Keratinocyte (primary cell): ENCODE measurements around the gene SCP2. TPM values are rescaled to one million over a fixed set of nuclear protein-coding genes. Genes with fewer than 3 reads are reported as not detected.
A peak's percentile ranks its signal among the peaks of the same experiment; 100 is the strongest.

ENCODE experiments used
- DNase-seq: peaks from one replicate; pipeline ENCODE4 v3.0.0-alpha.2; 2011; ENCODE audit warnings: low read depth, missing footprints, low spot score
- FAIRE-seq: peaks from 2 replicates; lab custom pipeline; 2011; peaks lifted over from hg19 to GRCh38; lab: Jason Lieb, UNC
- H2AFZ ChIP-seq: 2 replicates; pipeline ENCODE4 v1.6.0; 2012; ENCODE audit warnings: low read length, control low read depth, inconsistent platforms; ENCODE audit not compliant: control insufficient read depth
- H3K27ac ChIP-seq: 2 replicates; pipeline ENCODE4 v1.5.1; 2011; ENCODE audit warnings: low read length; ENCODE audit not compliant: control insufficient read depth, insufficient read depth
- H3K27me3 ChIP-seq: 3 replicates; pipeline ENCODE4 v1.6.0; 2011; ENCODE audit warnings: low read length; ENCODE audit not compliant: control insufficient read depth, insufficient read depth; ENCODE audit errors: extremely low read depth
- H3K36me3 ChIP-seq, 2 experiments: 2 replicates in 1 of 2; 3 replicates in 1 of 2; pipeline ENCODE4 v1.5.1; 2011; ENCODE audit warnings: low read length in 2 of 2, mild to moderate bottlenecking in 1 of 2; ENCODE audit not compliant: control insufficient read depth in 2 of 2, insufficient read depth in 2 of 2; ENCODE audit errors: extremely low read depth in 1 of 2
- H3K4me1 ChIP-seq: 3 replicates; pipeline ENCODE4 v1.5.1; 2011; ENCODE audit warnings: low read length; ENCODE audit not compliant: control insufficient read depth, insufficient read depth; ENCODE audit errors: extremely low read depth
- H3K4me2 ChIP-seq: 3 replicates; pipeline ENCODE4 v1.6.0; 2011; ENCODE audit warnings: low read depth, low read length; ENCODE audit not compliant: control insufficient read depth, insufficient read depth; ENCODE audit errors: extremely low read depth
- H3K4me3 ChIP-seq, 3 experiments: fragments of 200-600 bp in 1 of 3; sonication (generic) in 1 of 3; 2 replicates in 2 of 3; 3 replicates in 1 of 3; pipeline ENCODE4 v1.5.1; 2011 to 2016; ENCODE audit warnings: low read length in 3 of 3, mild to moderate bottlenecking in 3 of 3, control low read depth in 2 of 3, inconsistent platforms in 1 of 3, low read depth in 1 of 3, mixed read lengths in 1 of 3, mixed run types in 1 of 3, moderate library complexity in 1 of 3; ENCODE audit not compliant: control insufficient read depth in 2 of 3, insufficient read depth in 2 of 3; ENCODE audit errors: extremely low read depth in 1 of 3
- H3K79me2 ChIP-seq: 2 replicates; pipeline ENCODE4 v1.6.0; 2012; ENCODE audit warnings: low read length; ENCODE audit not compliant: control insufficient read depth, insufficient read depth
- H3K9ac ChIP-seq: 3 replicates; pipeline ENCODE4 v1.6.0; 2011; ENCODE audit warnings: low read length; ENCODE audit not compliant: control insufficient read depth, insufficient read depth; ENCODE audit errors: extremely low read depth
- H3K9me1 ChIP-seq: 3 replicates; pipeline ENCODE4 v1.6.0; 2011; ENCODE audit warnings: low read length; ENCODE audit not compliant: control insufficient read depth, insufficient read depth; ENCODE audit errors: extremely low read depth
- H3K9me3 ChIP-seq: 2 replicates; pipeline ENCODE4 v1.5.1; 2012; ENCODE audit warnings: low read depth, low read length; ENCODE audit not compliant: control insufficient read depth
- H4K20me1 ChIP-seq: 3 replicates; pipeline ENCODE4 v1.6.0; 2011; ENCODE audit warnings: low read length; ENCODE audit not compliant: control insufficient read depth, insufficient read depth; ENCODE audit errors: extremely low read depth
- CTCF ChIP-seq, 3 experiments: IDR thresholded peaks in 1 of 3; conservative IDR thresholded peaks in 1 of 3; optimal IDR thresholded peaks in 1 of 3; 2 replicates in 2 of 3; 3 replicates in 1 of 3; pipeline versions ENCODE3 to v1.5.1; 2011; ENCODE audit warnings: low read length in 3 of 3, mild to moderate bottlenecking in 3 of 3, moderate library complexity in 2 of 3, control low read depth in 1 of 3, inconsistent platforms in 1 of 3; ENCODE audit not compliant: insufficient read depth in 2 of 3; ENCODE audit errors: extremely low read depth in 1 of 3
- EZH2 ChIP-seq: IDR thresholded peaks from one replicate; pipeline ENCODE4 v1.6.1; 2012; ENCODE audit warnings: inconsistent platforms, mild to moderate bottlenecking, low read length, moderate library complexity
- dilution Hi-C: fragments of 300-500 bp; cut with MboI; formaldehyde crosslinking; loops from one replicate; pipeline ENCODE4 v1.7.0; 2020; ENCODE audit warnings: low sequenced_read_pairs; ENCODE audit not compliant: extremely low pct_ligation_motif_present
- polyA plus RNA-seq, 5 experiments: library from polyadenylated mRNA; depleted of rRNA in 3 of 5; stranded (reverse) in 3 of 5; stranded (forward) in 1 of 5; unstranded in 1 of 5; fragments of >200 nt; gene quantifications; 1 replicate in 1 of 5; 2 replicates in 3 of 5; 3 replicates in 1 of 5; pipeline versions ENCODE4 v1.2.1 to v1.2.3, GENCODE V29; 2011 to 2012; ENCODE audit warnings: missing spikeins in 2 of 5, low read depth in 1 of 5, low replicate concordance in 1 of 5

SCP2 gene
- polyA plus RNA-seq, 1 donor (not counting 4 experiments of a cell fraction or from before 2014, with no cell fraction given) = 116 TPM

DNA sequence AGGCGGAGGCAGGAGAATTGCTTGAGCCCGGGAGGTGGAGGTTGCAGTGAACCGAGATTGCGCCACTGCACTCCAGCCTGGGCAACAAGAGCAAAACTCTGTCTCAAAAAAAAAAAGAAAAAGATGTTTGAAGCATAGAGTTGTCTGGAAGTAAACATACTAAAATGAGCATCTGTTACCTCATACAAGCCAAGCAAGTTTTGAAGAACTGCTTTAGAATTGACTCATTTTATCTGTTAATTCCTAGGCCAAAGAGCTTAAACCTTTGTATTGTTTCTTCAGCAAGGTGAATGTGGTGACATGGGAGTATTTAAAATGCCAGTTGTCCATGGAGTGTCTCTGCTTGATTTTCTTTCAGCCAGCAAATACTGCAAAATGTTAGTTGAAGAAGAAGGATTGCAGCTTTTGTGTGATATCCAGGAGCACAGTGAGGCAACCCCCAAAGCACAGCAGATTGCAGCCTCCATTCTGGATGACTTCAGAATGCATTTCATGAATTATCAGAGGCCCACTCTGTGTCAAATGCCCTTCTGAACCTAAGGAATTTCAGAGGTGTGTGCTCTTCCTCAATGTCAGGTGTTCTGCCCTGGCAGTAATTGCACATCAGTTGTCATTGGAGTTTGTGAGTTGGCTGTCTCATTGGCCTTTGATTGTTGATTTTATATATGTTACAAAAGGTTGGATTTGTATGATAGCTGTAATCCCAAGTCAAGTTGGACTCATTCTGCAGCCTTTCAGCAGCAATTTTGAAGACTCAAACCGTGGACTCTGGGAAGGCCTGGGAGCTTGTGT, 34.5 kb upstream of the SCP2 start:
- Histone ChIP-seq H3K9ac (no peak overlapping the region), H2AFZ (no peak overlapping the region), H4K20me1 (no peaks in the 10 kb centered on the region), H3K4me2 (no peak overlapping the region), H3K4me3 (no peak overlapping the region), H3K27me3 (no peaks in the 10 kb centered on the region), H3K79me2 (no peaks in the 10 kb centered on the region), H3K9me3 (no peaks in the 10 kb centered on the region), H3K4me1 (no peaks in the 10 kb centered on the region), H3K27ac (no peak overlapping the region), H3K36me3 (peaks cover 2 to 5% of the 10 kb centered on the region in 2 experiments), H3K9me1 (no peaks in the 10 kb centered on the region)
- DNase-seq (no peak), FAIRE-seq (peak; percentile 23)
- dilution Hi-C loops = no loop called here
- TF ChIP-seq EZH2 (no peak), CTCF (optimal IDR thresholded peaks at IDR 0.05 in 1 of 3, IDR thresholded peaks at IDR 0.05 in 1 of 3, conservative IDR thresholded peaks at IDR 0.05 in 1 of 3; ENCODE audit: extremely low read depth in 1 of 3, insufficient read depth in 2 of 3, low read length in 3 of 3) (no peak)

DNA sequence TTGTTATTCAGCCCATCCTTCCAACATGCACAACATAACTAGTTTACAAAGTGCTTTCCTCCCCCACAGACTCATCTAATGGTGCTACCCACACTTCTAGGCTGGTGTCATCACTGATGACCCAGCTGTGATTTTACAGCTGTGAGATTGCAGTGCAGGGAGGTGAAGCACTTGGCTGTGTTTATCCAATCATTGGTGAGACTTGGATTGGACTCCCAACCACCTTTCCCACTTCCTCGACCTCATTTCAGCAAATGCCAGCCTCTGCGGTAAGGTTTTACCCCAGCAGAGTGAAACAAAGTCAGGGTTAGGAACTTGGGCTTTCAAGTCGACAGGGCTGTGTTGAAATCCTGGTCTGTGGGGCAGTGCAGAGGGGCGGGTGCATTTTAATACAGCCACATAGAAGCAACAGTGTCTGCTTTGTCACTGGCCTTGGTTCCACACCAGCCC, 27.6 kb upstream of the SCP2 start:
- Histone ChIP-seq H4K20me1 (no peaks in the 10 kb centered on the region), H3K36me3 (peaks cover 2 to 7% of the 10 kb centered on the region in 2 experiments), H3K9me1 (no peaks in the 10 kb centered on the region), H3K27me3 (no peaks in the 10 kb centered on the region), H3K4me3 (no peak overlapping the region), H3K27ac (no peak overlapping the region), H3K4me2 (no peak overlapping the region), H2AFZ (no peak overlapping the region), H3K79me2 (no peaks in the 10 kb centered on the region), H3K4me1 (no peaks in the 10 kb centered on the region), H3K9ac (no peak overlapping the region), H3K9me3 (no peaks in the 10 kb centered on the region)
- no peak for DNase-seq
- FAIRE-seq = no peak
- dilution Hi-C loops = no loop called here
- TF ChIP-seq EZH2 (no peak), CTCF (optimal IDR thresholded peaks at IDR 0.05 in 1 of 3, IDR thresholded peaks at IDR 0.05 in 1 of 3, conservative IDR thresholded peaks at IDR 0.05 in 1 of 3; ENCODE audit: extremely low read depth in 1 of 3, insufficient read depth in 2 of 3, low read length in 3 of 3) (no peak)
